ACC112 (cell line): ENCODE data around the gene CPHXL2.

Experiments
- H2AFZ ChIP-seq: fragments of 200-600 bp; sonication (generic); one replicate; pipeline ENCODE4 v1.6.0; 2017; ENCODE audit warnings: antibody characterized with exemption, low read length; ENCODE audit not compliant: unreplicated experiment
- H3K27ac ChIP-seq: fragments of 200-600 bp; sonication (generic); 2 replicates; pipeline ENCODE4 v1.5.1; 2014; ENCODE audit warnings: low read depth, mild to moderate bottlenecking, antibody characterized with exemption, low read length, moderate library complexity
- H3K27me3 ChIP-seq: fragments of 200-600 bp; sonication (generic); 2 replicates; pipeline ENCODE4 v1.6.1; 2014; ENCODE audit warnings: mild to moderate bottlenecking, antibody characterized with exemption, low read length, moderate library complexity, mixed read lengths; ENCODE audit not compliant: insufficient read depth
- H3K36me3 ChIP-seq: fragments of 200-600 bp; sonication (generic); 2 replicates; pipeline ENCODE4 v1.6.1; 2016; ENCODE audit warnings: mild to moderate bottlenecking, antibody characterized with exemption, low read length, moderate library complexity, mixed read lengths; ENCODE audit not compliant: insufficient read depth
- H3K4me1 ChIP-seq: fragments of 200-600 bp; sonication (generic); one replicate; pipeline ENCODE4 v1.6.1; 2016; ENCODE audit warnings: low read length, mixed read lengths; ENCODE audit not compliant: insufficient read depth, unreplicated experiment, control insufficient read depth
- H3K4me3 ChIP-seq: fragments of 200-600 bp; sonication (generic); 2 replicates; pipeline ENCODE4 v1.5.1; 2014; ENCODE audit warnings: mild to moderate bottlenecking, low read depth, low read length
- H3K79me2 ChIP-seq: fragments of 200-600 bp; sonication (generic); one replicate; pipeline ENCODE4 v1.6.0; 2016; ENCODE audit warnings: low read length; ENCODE audit not compliant: control insufficient read depth, unreplicated experiment, insufficient read depth

Gene CPHXL2

DNA sequence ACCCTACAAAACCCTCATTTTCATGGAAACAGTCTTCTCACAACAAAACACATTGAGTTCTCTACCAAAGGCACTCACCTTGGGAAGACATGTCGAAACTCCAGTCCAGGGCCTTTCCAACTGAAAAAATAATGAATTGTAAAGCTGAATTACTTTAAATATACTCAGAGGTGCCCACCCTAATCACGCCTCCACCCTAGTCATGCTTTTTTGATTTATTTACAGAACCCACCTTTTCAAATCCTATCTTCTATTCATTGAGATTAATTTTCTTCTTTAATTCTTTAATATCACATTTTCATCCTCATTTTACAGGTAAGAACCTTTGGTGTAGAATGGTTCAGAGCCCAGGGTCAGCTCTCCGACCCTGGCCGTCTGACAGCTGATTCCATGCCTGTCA is at the start of gene CPHXL2:
TSS of gene CPHXL2 (minus strand) at position 101 of the 400 bp plus-strand sequence. CDS start at position 91, 10 bp downstream.
- H3K79me2 ChIP-seq = no peaks in the 10 kb centered on the region
- no peaks in the 10 kb centered on the region for H3K4me1 ChIP-seq
- H3K4me3 ChIP-seq = no peak within 1 kb of the TSS
- no peak within 1 kb of the TSS for H2AFZ ChIP-seq
- no peak within 1 kb of the TSS for H3K27ac ChIP-seq
- no peaks in the 10 kb centered on the region for H3K36me3 ChIP-seq
- H3K27me3 ChIP-seq = no peaks in the 10 kb centered on the region

DNA sequence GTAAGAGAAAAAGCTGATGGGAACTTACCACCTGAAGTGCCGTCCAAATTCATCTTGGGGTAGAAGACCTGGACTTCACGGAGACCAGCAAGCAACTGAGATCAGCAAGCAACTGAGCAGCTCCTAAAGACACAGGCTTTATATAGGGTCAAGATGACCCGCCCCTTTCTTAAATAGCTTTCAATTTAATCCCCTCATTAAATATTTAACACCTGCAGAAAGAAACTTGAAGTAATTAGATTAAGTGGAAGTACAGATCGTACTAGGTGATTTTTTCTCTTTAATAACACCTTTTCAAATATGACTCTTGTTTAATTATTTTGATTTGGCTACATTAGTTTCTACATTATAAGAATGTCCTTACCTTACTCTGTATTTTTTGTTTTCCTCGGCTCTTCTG is 49.6 kb upstream of the CPHXL2 start, which contains the start of gene CPHXL:
TSS of gene CPHXL (minus strand) at position 101 of the 400 bp plus-strand sequence. CDS start at position 53, 48 bp downstream.
- H3K4me1 ChIP-seq = no peaks in the 10 kb centered on the region
- no peaks in the 10 kb centered on the region for H3K36me3 ChIP-seq
- H3K27me3 ChIP-seq = no peaks in the 10 kb centered on the region
- H3K4me3 ChIP-seq = no peak within 1 kb of the TSS
- H3K79me2 ChIP-seq = no peaks in the 10 kb centered on the region
- H3K27ac ChIP-seq = no peak within 1 kb of the TSS
- H2AFZ ChIP-seq = no peak within 1 kb of the TSS

DNA sequence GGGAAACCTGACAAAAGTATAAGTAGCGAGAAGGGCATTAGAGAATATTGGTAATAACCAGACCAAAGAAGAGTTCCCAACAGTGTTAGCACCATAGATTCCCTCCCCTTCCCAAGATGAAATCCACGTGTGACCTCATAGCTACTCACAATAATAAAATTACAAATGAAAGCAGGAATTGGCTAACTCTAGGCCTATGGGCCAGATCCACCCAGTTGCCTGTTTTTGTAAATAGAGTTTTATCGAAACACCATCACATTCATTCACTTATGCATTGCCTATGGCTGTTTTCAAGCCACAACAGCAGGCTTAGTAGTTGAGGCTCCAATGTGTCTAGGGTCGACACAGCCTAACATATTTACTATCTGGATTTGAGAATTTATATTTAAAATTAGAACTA is 41.6 kb upstream of the CPHXL2 start:
- Histone ChIP-seq H3K27ac (no peak overlapping the region), H2AFZ (no peak overlapping the region), H3K27me3 (peaks cover 30% of the 10 kb centered on the region), H3K79me2 (no peaks in the 10 kb centered on the region), H3K4me1 (no peaks in the 10 kb centered on the region), H3K36me3 (no peaks in the 10 kb centered on the region), H3K4me3 (no peak overlapping the region)

DNA sequence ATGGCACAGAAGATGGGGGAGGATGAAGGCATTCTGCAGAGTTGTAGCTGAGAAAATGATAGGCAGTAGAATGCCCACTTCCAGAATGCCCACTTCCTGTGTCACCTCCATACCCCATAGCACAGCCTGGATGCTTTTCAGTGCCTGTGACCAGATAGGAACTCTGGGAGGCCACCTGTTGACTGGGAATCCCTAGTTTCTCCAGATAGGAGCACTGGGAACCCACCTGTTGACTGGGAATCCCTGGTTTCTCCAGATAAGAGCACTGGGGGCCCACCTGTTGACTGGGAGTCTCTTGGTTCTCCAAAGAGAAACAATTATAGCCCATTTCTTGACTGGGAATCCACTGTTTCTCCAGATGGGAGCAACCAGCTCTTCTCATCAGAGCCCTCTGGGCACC is 37.9 kb upstream of the CPHXL2 start:
- no peaks in the 10 kb centered on the region for H3K36me3 ChIP-seq
- H3K79me2 ChIP-seq = no peaks in the 10 kb centered on the region

DNA sequence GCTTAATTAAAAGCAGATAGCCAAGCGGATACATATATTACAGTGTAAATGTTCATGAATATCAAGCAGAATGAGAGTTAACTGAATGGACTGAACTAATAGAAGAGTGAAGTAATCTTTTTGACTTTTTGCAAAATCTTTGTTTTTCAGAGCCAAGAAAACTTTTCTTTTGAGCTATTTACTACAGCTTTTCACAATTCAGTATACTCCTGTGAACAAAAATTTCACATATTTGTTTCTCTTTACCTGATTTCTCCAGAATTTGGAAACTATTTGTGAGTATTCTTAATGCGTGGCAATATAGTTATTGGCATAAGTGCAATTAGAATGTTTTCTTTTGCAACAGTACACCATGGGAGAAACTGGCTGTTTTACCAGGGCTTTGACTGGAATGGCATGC is 33.5 kb upstream of the CPHXL2 start:
- Histone ChIP-seq H3K27me3 (peaks cover 39% of the 10 kb centered on the region), H2AFZ (no peak overlapping the region), H3K79me2 (no peaks in the 10 kb centered on the region), H3K27ac (no peak overlapping the region), H3K4me3 (no peak overlapping the region), H3K36me3 (no peaks in the 10 kb centered on the region), H3K4me1 (no peaks in the 10 kb centered on the region)

More for the DNA sequence above, 37.9 kb upstream of the CPHXL2 start:
- H3K27me3 ChIP-seq = peaks cover 33% of the 10 kb centered on the region
- no peak overlapping the region for H2AFZ ChIP-seq
- no peaks in the 10 kb centered on the region for H3K4me1 ChIP-seq
- no peak overlapping the region for H3K27ac ChIP-seq
- H3K4me3 ChIP-seq = no peak overlapping the region

DNA sequence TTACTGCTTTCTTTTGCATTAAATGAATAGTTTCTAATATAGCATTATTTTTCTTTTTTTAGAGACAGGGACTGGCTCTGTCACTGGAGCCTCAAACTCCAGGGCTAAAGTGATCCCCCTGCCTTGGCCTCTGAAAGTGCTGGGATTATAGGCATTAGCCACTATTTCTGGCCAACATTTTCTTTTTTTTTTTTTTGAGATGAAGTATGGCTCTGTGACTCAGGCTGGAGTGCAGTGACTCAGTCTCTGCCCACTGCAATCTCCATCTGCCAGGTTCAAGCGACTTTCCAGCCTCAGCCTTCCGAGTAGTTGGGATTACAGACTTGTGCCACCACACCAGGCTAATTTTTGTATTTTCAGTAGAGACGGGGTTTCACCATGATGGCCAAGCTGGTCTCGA is 26.5 kb upstream of the CPHXL2 start:
- no peaks in the 10 kb centered on the region for H3K4me1 ChIP-seq
- H3K4me3 ChIP-seq = no peak overlapping the region
- H3K36me3 ChIP-seq = no peaks in the 10 kb centered on the region
- no peaks in the 10 kb centered on the region for H3K79me2 ChIP-seq
- H3K27ac ChIP-seq = no peak overlapping the region
- H2AFZ ChIP-seq = no peak overlapping the region
- H3K27me3 ChIP-seq = peaks cover 18% of the 10 kb centered on the region

DNA sequence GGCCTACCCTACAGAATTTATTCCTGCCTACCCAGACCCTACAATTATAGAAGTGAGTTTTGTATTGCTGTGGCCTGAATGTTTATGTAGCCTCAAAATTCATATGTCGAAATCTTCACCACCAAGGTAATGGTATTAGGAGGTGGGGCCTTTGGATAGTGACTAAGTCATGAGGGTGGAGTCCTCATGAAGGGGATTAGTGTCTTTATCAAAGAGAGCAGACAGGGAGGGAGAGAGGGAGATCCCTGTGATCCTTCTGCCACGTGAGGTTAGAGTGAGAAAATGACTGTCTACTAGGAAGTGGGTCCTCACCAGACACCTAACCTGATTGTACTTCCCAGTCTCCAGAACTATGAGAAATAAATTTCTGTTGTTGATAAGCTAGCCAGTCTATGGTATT is 25.4 kb upstream of the CPHXL2 start:
- Histone ChIP-seq H3K36me3 (no peaks in the 10 kb centered on the region), H3K79me2 (no peaks in the 10 kb centered on the region), H3K4me3 (no peak overlapping the region), H3K27ac (no peak overlapping the region), H3K4me1 (no peaks in the 10 kb centered on the region), H3K27me3 (peaks cover 11% of the 10 kb centered on the region), H2AFZ (no peak overlapping the region)

DNA sequence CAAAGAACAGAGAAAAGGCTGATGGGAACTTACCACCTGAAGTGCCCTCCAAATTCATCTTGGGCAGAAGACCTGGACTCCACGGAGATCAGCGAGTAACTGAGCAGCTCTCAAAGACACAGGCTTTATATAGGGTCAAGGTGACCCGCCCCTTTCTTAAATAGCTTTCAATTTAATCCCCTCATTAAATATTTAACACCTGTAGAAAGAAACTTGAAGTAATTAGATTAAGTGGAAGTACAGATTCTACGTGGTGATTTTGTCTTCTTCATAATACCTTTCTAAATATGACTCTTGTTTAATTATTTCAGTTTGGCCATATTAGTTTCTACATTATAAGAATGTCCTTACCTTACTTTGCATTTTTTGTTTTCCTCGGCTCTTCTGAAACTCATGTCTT is 24.6 kb upstream of the CPHXL2 start, which contains the start of gene DUXB:
TSS of gene DUXB (minus strand) at position 101 of the 400 bp plus-strand sequence. CDS start at position 58, 43 bp downstream.
- Histone ChIP-seq H3K36me3 (no peaks in the 10 kb centered on the region), H3K4me1 (no peaks in the 10 kb centered on the region), H3K27me3 (peaks cover 3% of the 10 kb centered on the region), H3K4me3 (no peak within 1 kb of the TSS), H3K79me2 (no peaks in the 10 kb centered on the region), H2AFZ (no peak within 1 kb of the TSS), H3K27ac (no peak within 1 kb of the TSS)

DNA sequence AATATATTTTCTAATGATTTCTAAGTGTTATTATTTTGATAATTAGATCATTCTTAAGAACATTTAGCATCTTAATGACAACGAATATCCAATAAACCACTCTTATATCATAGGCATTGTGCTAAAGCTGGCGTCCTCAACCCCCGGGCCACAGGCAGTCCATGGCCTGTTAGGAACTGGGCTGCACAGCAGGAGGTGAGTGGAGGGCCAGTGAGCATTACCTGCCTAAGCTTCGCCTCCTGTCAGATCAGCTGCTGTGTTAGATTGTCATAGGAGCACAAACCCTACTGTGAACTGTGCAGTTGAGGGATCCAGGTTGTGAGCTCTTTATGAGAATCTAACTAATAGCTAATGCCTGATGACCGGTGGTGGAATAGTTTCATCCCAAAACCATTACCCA is 20.8 kb upstream of the CPHXL2 start:
- Histone ChIP-seq H3K4me1 (no peaks in the 10 kb centered on the region), H3K4me3 (no peak overlapping the region), H3K79me2 (no peaks in the 10 kb centered on the region), H3K36me3 (no peaks in the 10 kb centered on the region), H3K27ac (no peak overlapping the region), H2AFZ (no peak overlapping the region), H3K27me3 (peaks cover 6% of the 10 kb centered on the region; the same call in 1 of the 2 replicates)

DNA sequence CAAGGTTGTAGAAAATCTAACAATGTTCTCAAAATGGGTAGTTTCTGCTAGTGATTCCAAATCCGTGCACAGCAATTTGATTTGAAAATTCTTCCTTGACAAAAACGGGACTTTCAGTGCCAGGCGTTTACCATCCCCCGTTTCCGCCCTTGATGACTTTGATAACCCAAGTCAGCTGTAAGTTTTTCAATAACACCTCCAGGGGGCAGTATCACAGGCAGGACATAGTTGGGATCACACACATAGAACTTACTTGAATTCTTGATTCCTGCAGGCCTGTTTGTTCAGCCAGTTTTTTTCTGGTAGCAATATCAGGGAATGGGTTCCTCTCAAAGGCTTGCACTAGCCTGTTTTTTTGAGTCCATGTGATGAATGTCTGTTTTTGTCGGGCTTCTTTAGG is 18.9 kb upstream of the CPHXL2 start:
- no peak overlapping the region for H3K4me3 ChIP-seq
- no peaks in the 10 kb centered on the region for H3K36me3 ChIP-seq
- H3K79me2 ChIP-seq = no peaks in the 10 kb centered on the region

DNA sequence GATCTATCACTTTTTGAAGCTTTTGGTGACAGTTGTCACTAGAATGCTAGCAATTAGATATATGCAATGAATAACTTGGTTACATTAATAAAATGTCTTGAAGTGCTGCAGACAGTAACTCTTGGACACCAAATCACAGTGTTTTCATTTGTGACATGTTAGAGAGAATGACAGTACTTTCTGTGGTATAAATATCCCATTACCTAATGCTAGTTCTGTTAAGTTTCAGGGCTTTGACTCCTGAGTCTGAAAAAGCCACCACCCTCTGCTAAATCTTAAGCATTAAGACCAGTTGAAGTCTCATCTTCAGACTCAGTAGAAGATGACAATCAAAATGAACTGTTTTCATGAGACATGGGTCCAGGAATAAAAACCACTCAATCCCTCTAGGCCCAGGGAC is 10.6 kb upstream of the CPHXL2 start:
- Histone ChIP-seq H2AFZ (no peak overlapping the region), H3K27me3 (no peaks in the 10 kb centered on the region), H3K4me3 (no peak overlapping the region), H3K79me2 (no peaks in the 10 kb centered on the region), H3K4me1 (no peaks in the 10 kb centered on the region), H3K27ac (no peak overlapping the region), H3K36me3 (no peaks in the 10 kb centered on the region)

More for the DNA sequence above, 18.9 kb upstream of the CPHXL2 start:
- no peak overlapping the region for H3K27ac ChIP-seq
- 0 out of 2 replicates have a peak, but pooled peaks cover 3% of the 10 kb centered on the region for H3K27me3 ChIP-seq
- H2AFZ ChIP-seq = no peak overlapping the region
- H3K4me1 ChIP-seq = no peaks in the 10 kb centered on the region
